ENCODE results near the gene APP. TPM values are rescaled to one million over a fixed set of nuclear protein-coding genes. Genes with fewer than 3 reads are reported as not detected.

The APP gene
- total and polyA plus RNA-seq, 10 of the 15 experiments (the other 5 are each of a cell fraction or from before 2014, with no cell fraction given), result 8.8 to 94.9 (median 51.0) TPM

GRCh38 chr21:25911730-25912401 is 258.7 kb downstream of the APP start (continued):
- TF ChIP-seq RELB (IDR thresholded peaks at IDR 0.05; ENCODE audit: low read depth) (no peak), POLR2AphosphoS2 (IDR thresholded peaks at IDR 0.05; ENCODE audit: low read depth, low read length) (no peak), IRF3 (IDR thresholded peaks at IDR 0.05) (no peak)

- no TSS peak for BruUV-seq (replicated peaks)
- Histone ChIP-seq H3K27ac (ENCODE audit: control insufficient read depth, insufficient read depth) (no peak overlapping the region), H3K79me2 (ENCODE audit: control insufficient read depth, insufficient read depth, low read length) (no peaks in the 10 kb centered on the region), H2AFZ (ENCODE audit: control insufficient read depth, low read depth, low read length) (no peak overlapping the region), H3K9ac (ENCODE audit: control insufficient read depth, insufficient read depth, low read length) (no peak overlapping the region), H3K4me2 (ENCODE audit: control insufficient read depth, insufficient read depth) (no peak overlapping the region), H3K4me3 (no peak overlapping the region), H4K20me1 (ENCODE audit: control insufficient read depth, insufficient read depth) (no peaks in the 10 kb centered on the region), H3K4me1 (ENCODE audit: control insufficient read depth, insufficient read depth, low read length) (no peaks in the 10 kb centered on the region), H3K36me3 (ENCODE audit: control insufficient read depth in 2 of 2, insufficient read depth in 2 of 2, low read length in 1 of 2) (no peaks in the 10 kb centered on the region; a peak in 1 of 4 replicates), H3K27me3 (replicated peaks in 1 of 2; ENCODE audit: control insufficient read depth in 2 of 2, insufficient read depth in 2 of 2, low read length in 1 of 2) (no peaks in the 10 kb centered on the region), H3K9me3 (replicated peaks; ENCODE audit: control insufficient read depth, insufficient read depth, low read length) (no peaks in the 10 kb centered on the region)
- WGBS (ENCODE audit: insufficient coverage, insufficient replicate concordance, low lambda C conversion rate, missing lambda C conversion rate), result 6% methylated on average over 1 of the region's 1 CpG
- intact Hi-C loops (cut with micrococcal nuclease; ENCODE audit: unreplicated experiment) (no loop called here), in situ Hi-C loops (cut with MboI) (no loop called here)
- FAIRE-seq (no peak), DNase-seq (ENCODE audit: low read depth, low spot score) (no peak), ATAC-seq (no peak)
- SMC1A ChIA-PET (ENCODE audit: uncharacterized antibody, unreplicated experiment), result no interaction called here
- POLR2A ChIA-PET, result no interaction called here
- TF ChIP-seq MYB (IDR thresholded peaks at IDR 0.05; ENCODE audit: borderline replicate concordance, low read depth, low read length), result no peak
- TF ChIP-seq RBBP5 (conservative IDR thresholded peaks at IDR 0.05), result no peak
- no peak for TF ChIP-seq ZNF384 (IDR thresholded peaks at IDR 0.05; ENCODE audit: borderline replicate concordance, low read depth, low read length)
- TF ChIP-seq CHD2 (IDR thresholded peaks at IDR 0.05; ENCODE audit: borderline replicate concordance, low read depth, low read length), result no peak
- TF ChIP-seq GATAD2B (conservative IDR thresholded peaks at IDR 0.05; ENCODE audit: low read depth), result no peak
- no peak for TF ChIP-seq STAT1 (conservative IDR thresholded peaks at IDR 0.05)
- no peak for TF ChIP-seq SUPT20H (IDR thresholded peaks at IDR 0.05; ENCODE audit: borderline replicate concordance, control insufficient read depth, low read depth, low read length)
- TF ChIP-seq SMAD1 (IDR thresholded peaks at IDR 0.05; ENCODE audit: low read depth, partially characterized antibody), result no peak
- no peak for TF ChIP-seq YY1 (IDR thresholded peaks at IDR 0.05; ENCODE audit: low read depth, low read length)
- TF ChIP-seq GABPA (IDR thresholded peaks at IDR 0.05; ENCODE audit: low read depth), result no peak
- TF ChIP-seq POLR2A (IDR thresholded peaks at IDR 0.05; ENCODE audit: low read depth, low read length), result no peak
- no peak for TF ChIP-seq NFYB (IDR thresholded peaks at IDR 0.05; ENCODE audit: insufficient read depth, low read depth, low read length)
- no peak for TF ChIP-seq SUZ12 (IDR thresholded peaks at IDR 0.05; ENCODE audit: unreplicated experiment)
- TF ChIP-seq NKRF (conservative IDR thresholded peaks at IDR 0.05), result no peak
- TF ChIP-seq PAX8 (IDR thresholded peaks at IDR 0.05), result no peak
- no peak for TF ChIP-seq NBN (IDR thresholded peaks at IDR 0.05)
- TF ChIP-seq RUNX3 (IDR thresholded peaks at IDR 0.05; ENCODE audit: low read length), result no peak
- CTCF ChIA-PET, result no interaction called here
- RAD21 ChIA-PET (ENCODE audit: unreplicated experiment), result no interaction called here
Observed at GRCh38 chr21:25910809-25911208, 259.8 kb downstream of the APP start.

Measured in GM12878 (cell line).